Measurements from ENCODE around the gene NCOA3. TPM values are rescaled to one million over a fixed set of nuclear protein-coding genes. Genes with fewer than 3 reads are reported as not detected.

NCOA3 gene
- total and polyA plus RNA-seq, 2 experiments from 2014 or later: 6.7 to 16.2 TPM

DNA sequence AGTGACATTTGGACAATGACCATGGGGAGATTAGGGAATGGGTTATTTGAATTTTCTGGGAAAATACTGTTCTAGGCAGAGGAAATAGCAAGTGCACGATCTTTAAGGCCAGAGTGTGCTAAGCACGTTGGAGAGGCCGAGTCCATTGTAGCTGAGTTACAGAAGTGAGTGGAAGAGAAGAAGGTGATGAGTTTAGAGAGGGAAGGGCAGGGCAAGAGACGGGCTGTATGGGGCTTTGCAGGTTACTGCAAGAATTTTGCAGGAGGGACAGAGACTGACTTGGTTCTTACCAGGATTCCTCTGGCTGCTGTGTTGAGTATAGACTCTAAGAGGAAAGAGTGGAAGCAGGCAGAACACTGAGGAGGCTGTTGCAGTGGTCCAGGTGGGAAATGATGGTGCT, 1.1 kb upstream of the NCOA3 start:
- no peak for DNase-seq (ENCODE audit: low read depth in 1 of 2, low spot score in 1 of 2)
- no peak overlapping the region for H3K4me3 ChIP-seq

DNA sequence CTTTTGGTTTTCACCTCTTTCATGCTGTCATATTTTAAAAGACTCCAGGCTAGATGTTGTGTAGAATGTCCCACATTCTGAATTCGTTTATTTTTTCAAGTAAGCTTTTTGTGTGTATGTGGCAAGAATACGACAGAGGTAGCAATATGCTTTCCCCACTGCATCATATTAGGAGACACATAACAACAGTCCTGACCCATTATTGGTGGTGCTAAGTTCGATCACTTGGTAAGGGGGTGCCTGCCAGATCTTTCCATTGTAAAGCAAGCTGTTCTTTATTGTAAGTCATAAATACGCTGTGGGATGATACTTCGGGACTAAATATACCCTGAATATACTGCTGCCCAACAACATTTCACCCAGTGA, 588 bp upstream of the NCOA3 start:
- no peak for DNase-seq (ENCODE audit: low read depth in 1 of 2, low spot score in 1 of 2)
- Histone ChIP-seq H3K4me3 (peak overlapping the region; percentile 92), H3K27ac (peak overlapping the region; percentile 79), H3K36me3 (no peaks in the 10 kb centered on the region), H3K27me3 (no peaks in the 10 kb centered on the region), H3K4me1 (ENCODE audit: low read depth) (peaks cover 14% of the 10 kb centered on the region), H3K9me3 (ENCODE audit: low read depth) (no peaks in the 10 kb centered on the region)
- no peak for TF ChIP-seq CTCF (IDR thresholded peaks at IDR 0.05; ENCODE audit: low read depth, low read length)

More for the DNA sequence above, 1.1 kb upstream of the NCOA3 start:
- Histone ChIP-seq H3K36me3 (no peaks in the 10 kb centered on the region), H3K27ac (no peak overlapping the region), H3K9me3 (ENCODE audit: low read depth) (no peaks in the 10 kb centered on the region), H3K27me3 (no peaks in the 10 kb centered on the region), H3K4me1 (ENCODE audit: low read depth) (peaks cover 14% of the 10 kb centered on the region)
- TF ChIP-seq CTCF (IDR thresholded peaks at IDR 0.05; ENCODE audit: low read depth, low read length): no peak

- DNase-seq (ENCODE audit: low read depth in 1 of 2, low spot score in 1 of 2): peak; percentile 36 to 49
- H3K4me1 ChIP-seq (ENCODE audit: low read depth): peaks cover 14% of the 10 kb centered on the region
- no peak for TF ChIP-seq CTCF (IDR thresholded peaks at IDR 0.05; ENCODE audit: low read depth, low read length)
- H3K36me3 ChIP-seq: no peaks in the 10 kb centered on the region
- H3K4me3 ChIP-seq: peak overlapping the region; percentile 92
- H3K9me3 ChIP-seq (ENCODE audit: low read depth): no peaks in the 10 kb centered on the region
- peak overlapping the region; percentile 79 for H3K27ac ChIP-seq
- no peaks in the 10 kb centered on the region for H3K27me3 ChIP-seq
These were observed 868 bp downstream of the NCOA3 start for GRCh38 chr20:47502271-47503239.

DNA sequence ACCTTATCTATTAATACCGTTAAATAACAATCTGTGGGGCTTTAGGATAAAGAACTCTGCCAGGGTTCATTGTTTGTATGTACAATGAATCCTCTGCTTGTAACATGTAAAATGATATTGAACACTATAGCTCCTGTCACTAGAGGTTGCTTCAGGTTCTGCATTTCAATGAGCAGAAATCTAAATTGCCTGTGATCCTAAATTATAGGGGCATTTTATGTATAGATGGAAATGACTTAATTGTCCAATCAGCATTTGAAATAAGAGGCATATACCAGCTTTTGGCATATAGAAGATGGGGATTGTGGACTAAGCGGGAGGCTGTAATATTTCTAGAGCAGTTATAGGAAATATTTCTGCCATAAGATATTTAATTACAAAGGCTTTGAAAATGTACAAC, 2.0 kb downstream of the NCOA3 start:
- Histone ChIP-seq H3K9me3 (ENCODE audit: low read depth) (no peaks in the 10 kb centered on the region), H3K4me3 (peak overlapping the region; percentile 92), H3K27me3 (no peaks in the 10 kb centered on the region), H3K36me3 (no peaks in the 10 kb centered on the region), H3K4me1 (ENCODE audit: low read depth) (peaks cover 14% of the 10 kb centered on the region), H3K27ac (no peak overlapping the region)
- no peak for TF ChIP-seq CTCF (IDR thresholded peaks at IDR 0.05; ENCODE audit: low read depth, low read length)
- no peak for DNase-seq (ENCODE audit: low read depth in 1 of 2, low spot score in 1 of 2)

GRCh38 chr20:47506335-47506734, 4.6 kb downstream of the NCOA3 start:
- Histone ChIP-seq H3K4me3 (no peak overlapping the region), H3K27ac (no peak overlapping the region), H3K36me3 (no peaks in the 10 kb centered on the region), H3K27me3 (no peaks in the 10 kb centered on the region), H3K9me3 (ENCODE audit: low read depth) (no peaks in the 10 kb centered on the region), H3K4me1 (ENCODE audit: low read depth) (peaks cover 10% of the 10 kb centered on the region)
- TF ChIP-seq CTCF (IDR thresholded peaks at IDR 0.05; ENCODE audit: low read depth, low read length): no peak
- DNase-seq (ENCODE audit: low read depth in 1 of 2, low spot score in 1 of 2): no peak

Measured in cardiac muscle cell (in vitro differentiated cells and primary cell).